Measurements from ENCODE around the gene S100PBP. TPM values are rescaled to one million over a fixed set of nuclear protein-coding genes. Genes with fewer than 3 reads are reported as not detected.
A peak's percentile ranks its signal among the peaks of the same experiment; 100 is the strongest.

The S100PBP gene
- total RNA-seq, 1 donor from 2014 or later = 15.7 TPM

DNA sequence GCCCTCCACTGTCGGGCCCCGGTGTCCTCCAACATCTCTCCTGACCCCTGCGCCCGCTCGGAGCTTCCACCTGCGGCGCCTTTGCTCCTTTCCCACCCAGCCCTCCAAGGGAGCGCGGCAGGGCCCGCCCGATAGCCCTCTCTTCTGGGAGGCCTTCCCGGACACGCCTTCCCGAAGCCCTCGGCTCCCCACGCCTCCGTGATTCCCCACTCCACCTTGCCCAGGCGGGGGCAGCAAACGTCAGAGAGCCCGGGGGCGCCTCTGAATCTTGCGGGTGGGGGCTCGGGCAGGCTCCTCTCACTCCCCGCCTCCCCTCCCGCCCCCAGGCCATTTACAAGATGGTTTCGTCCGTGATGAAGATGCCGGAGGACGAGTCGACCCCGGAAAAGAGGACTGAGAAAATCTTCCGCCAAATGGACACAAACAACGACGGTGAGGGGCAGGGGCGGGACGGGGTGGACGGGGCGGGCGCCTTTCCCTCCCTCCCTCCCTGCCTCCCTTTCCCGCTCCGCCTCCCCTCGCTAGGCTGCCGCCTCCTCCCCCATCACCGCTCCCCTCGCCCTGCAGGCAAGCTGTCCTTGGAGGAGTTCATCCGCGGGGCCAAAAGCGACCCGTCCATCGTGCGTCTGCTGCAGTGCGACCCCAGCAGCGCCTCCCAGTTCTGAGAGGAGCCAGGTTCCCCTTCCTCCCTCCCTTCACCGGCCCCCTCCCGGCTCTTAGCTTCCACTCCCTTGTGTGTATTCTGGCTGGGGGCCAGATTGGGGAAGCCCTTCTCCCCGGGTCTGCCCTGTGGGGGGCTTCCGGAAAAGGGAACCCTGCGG is 76.0 kb downstream of the S100PBP start:
- intact Hi-C loops (cut with micrococcal nuclease) = no loop called here
- DNase-seq (peak; percentile 54), ATAC-seq (peak; percentile 70)

GRCh38 chr1:32894019-32894600 is 76.7 kb downstream of the S100PBP start:
- intact Hi-C loops (cut with micrococcal nuclease) = no loop called here
- DNase-seq = no peak
- no peak for ATAC-seq

GRCh38 chr1:32894681-32895080 is 77.2 kb downstream of the S100PBP start:
- intact Hi-C loops (cut with micrococcal nuclease) = no loop called here
- ATAC-seq (no peak), DNase-seq (no peak)

DNA sequence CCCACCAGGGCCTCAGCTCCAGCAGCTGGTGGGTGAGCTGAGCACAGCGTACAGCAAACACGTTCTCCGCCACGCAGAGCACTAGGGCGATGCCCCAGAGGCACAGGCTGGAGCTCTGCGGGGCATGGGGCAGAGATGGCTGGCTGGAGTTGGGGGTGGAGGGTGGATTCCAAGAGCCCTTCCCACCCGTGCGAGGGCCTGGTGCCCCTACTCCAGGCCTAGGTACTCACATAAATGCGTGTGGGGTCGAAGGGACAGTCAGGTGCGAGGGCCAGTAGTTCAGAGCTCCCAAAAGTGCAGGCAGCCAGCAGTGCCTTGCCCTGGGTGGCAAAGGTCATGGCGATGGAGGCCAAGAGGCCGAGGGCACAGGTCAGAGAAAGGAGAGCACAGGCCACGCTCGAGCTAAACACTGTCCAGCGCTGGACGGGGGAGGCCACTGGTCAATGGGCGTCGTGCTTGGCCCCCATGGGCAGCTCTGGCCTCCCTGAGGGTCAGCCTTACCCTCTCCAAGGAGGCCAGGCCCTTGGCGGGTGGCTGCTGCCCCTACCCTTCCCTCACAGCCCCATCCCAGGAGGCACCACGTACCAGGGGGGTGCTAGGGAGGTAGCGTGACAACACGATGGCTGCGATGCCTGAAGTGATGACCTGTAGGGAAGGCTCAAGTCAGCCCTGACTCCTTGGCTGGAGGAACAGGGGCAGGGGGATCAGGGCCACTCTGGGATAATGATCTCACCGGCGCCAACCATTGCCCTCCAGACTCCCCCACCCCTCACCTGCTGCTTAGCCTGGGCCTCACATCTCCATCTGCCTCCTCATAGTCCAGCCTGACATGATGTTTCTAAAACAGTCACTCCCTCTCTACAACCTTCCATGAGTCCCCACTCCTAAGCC is 78.1 kb downstream of the S100PBP start:
- intact Hi-C loops (cut with micrococcal nuclease) = no loop called here
- ATAC-seq (no peak), DNase-seq (no peak)

- no peak for ATAC-seq
- intact Hi-C loops (cut with micrococcal nuclease) = no loop called here
- DNase-seq = no peak
Observed at GRCh38 chr1:32896451-32896850, 79.0 kb downstream of the S100PBP start.

DNA sequence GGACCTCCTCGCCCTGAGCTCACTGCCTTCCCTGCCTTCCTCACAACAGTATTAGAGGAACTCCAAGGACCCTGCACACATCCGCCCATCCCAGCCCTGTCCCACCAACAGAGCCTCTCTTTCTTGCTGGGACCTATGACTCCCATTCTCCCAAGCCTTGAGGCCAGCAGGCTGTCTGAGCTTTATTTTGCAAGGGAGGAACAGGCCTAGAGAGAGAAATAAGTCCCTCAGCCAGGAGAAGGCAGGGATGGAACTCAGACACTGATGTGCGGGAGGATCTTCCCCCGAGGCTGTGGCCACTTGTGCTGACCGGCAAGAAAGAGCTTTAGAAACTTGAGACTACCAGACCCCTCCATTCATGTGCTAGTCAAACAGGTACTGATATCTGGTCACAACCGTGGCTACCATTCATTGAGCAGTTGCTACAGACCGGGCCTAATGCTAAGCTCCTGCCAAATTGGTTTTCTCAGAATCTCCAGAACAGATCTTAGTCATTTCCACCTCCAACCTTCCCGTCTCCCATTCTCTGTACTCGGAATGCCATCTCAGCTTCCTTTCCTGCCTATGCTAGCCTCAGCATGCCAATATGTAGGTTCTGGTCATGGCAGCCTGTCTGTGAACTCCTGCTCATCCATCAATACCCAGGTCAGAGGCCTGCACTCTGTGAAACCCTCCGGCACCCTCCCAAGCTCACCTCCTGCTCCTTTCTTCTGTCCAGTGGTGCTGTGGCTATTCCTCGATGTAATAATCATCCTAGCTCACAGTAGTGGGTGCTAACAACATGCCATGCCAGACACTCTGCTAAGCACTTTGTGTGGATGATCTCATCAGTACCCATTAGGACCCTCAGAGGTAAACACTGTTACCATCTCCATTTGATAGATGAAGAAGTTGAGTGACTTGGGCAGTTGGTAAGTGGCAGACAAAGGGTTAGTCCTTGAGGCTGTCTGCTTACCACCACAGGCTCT is 79.9 kb downstream of the S100PBP start:
- no peak for ATAC-seq
- intact Hi-C loops (cut with micrococcal nuclease) = no loop called here
- no peak for DNase-seq

GRCh38 chr1:32898056-32898455 is 80.6 kb downstream of the S100PBP start:
- ATAC-seq (no peak), DNase-seq (no peak)
- intact Hi-C loops (cut with micrococcal nuclease) = no loop called here

- intact Hi-C loops (cut with micrococcal nuclease) = no loop called here
- ATAC-seq (no peak), DNase-seq (no peak)
Observed at GRCh38 chr1:32898958-32899357, 81.5 kb downstream of the S100PBP start.

DNA sequence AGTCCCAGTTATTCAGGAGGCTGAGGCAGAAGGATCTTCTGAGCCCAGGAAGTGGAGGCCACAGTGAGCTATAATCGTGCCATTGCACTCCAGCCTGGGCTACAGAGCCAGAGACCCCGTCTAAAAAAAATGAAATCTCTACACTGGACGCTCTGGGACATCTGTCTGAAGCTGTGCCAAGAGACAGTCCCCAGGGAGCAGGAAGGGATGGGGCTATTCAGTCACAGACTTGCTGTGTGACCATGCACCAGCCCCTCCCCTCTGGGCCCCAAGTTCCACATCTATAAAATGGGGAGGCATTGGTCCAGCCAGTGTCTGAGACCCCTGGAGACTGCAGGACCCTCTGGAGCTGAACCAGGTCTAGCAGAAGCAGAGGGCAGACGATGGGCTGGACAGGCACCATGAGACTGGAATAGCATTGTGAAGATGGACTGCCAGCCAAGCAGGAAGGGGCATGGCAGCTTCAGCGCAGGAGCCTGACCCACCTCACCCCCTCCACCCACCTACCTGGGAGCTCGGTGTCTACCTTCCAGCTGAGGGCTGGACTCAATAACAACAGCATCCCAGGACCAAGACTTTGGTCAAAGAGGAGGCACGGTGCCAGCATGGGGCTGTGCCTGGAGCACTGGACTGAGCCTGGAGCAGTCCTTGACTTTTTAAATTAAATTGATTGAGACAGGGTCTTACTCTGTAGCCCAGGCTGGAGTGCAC is 82.3 kb downstream of the S100PBP start:
- no peak for DNase-seq

GRCh38 chr1:32900371-32900955 is 83.0 kb downstream of the S100PBP start:
- intact Hi-C loops (cut with micrococcal nuclease) = no loop called here
- DNase-seq = no peak
- ATAC-seq = peak; percentile 21

More for the DNA sequence above, 82.3 kb downstream of the S100PBP start:
- intact Hi-C loops (cut with micrococcal nuclease) = no loop called here
- no peak for ATAC-seq

DNA sequence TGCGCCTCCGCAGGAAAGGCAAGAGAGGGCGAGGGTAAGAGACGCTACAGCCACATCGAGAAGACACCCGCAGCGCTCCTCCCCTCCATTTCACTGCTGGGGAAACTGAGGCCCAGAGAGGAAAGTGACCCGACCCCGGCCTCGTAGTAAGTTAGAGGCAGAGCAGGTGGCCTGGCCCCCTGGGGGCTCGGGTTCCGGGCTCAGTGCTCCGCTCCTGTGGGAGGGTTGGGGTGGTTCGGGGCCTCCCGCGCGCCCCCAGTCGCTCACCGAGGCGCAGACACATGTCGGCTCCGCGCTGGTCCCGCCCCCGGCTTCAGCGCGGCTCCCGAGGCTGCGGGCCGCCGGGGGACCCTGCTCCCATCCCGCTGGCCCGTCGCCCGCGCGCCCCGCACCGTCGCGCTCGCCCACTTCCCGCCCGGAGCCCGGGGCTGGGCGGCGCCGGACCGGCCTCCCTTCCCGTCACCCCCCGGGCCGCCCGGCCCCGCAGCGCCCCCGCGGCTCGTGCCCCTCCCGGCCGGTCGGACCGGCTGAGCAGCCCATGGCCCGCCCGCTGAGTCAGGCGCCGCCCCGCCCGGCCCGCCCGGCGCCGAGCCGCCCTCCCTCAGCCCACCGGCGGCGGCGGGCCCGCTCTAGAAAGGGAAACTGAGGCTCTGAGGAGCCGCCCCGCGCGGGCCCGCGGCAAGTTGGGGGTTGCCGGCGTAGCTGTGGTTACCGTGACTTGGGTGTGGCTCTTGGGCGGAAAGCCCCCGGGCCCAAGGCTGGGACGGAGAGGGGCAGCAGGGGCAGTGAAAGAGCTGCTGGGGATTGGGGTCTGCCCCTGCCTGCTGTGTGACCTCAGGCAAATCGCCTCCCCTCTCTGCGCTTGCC is 83.7 kb downstream of the S100PBP start, which contains the start of gene TMEM54:
TMEM54 (minus strand) TSS at position 434 of the 867 bp plus-strand sequence; CDS start at position 283, 151 bp downstream.
- peak; percentile 73 for DNase-seq
- intact Hi-C loops (cut with micrococcal nuclease) = no loop called here
- ATAC-seq = peak; percentile 91

- intact Hi-C loops (cut with micrococcal nuclease) = no loop called here
- ATAC-seq (no peak), DNase-seq (no peak)
Observed at GRCh38 chr1:32901823-32902534, 84.5 kb downstream of the S100PBP start.

DNA sequence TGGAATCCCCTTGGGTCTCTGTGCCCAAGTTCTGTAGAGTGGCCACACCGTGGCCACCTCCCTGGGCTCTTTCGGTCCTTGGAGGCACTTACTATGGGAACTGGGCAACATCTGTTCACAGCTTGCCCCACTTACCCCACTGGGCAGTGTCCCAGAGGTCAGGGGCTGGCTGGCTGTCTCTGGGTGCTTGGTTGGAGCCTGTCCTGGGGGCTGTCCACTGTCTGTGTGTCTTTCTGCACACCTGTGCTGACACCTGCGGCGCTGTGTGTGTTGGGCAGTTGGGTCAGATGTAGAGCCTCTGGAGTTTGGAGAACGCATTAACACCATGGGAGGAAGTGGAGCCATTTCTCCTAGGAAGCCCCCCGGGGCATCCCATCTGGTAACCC is 85.1 kb downstream of the S100PBP start:
- no peak for DNase-seq
- ATAC-seq = no peak
- intact Hi-C loops (cut with micrococcal nuclease) = no loop called here

- no peak for ATAC-seq
- intact Hi-C loops (cut with micrococcal nuclease) = no loop called here
- DNase-seq = no peak
Observed at GRCh38 chr1:32903991-32904785, 86.7 kb downstream of the S100PBP start.

- DNase-seq (no peak), ATAC-seq (no peak)
- intact Hi-C loops (cut with micrococcal nuclease) = no loop called here
Observed at GRCh38 chr1:32904797-32905196, 87.3 kb downstream of the S100PBP start.
